SK-MEL-5 (cell line): ENCODE data around the gene SLC17A9. TPM values are rescaled to one million over a fixed set of nuclear protein-coding genes. Genes with fewer than 3 reads are reported as not detected.

Experiments
- DNase-seq: peaks from one replicate; pipeline ENCODE4 v3.0.0-alpha.2; 2016; ENCODE audit warnings: low read depth, low spot score
- in situ Hi-C: cut with HindIII; loops from 2 replicates; pipeline ENCODE4 v1.10.0; 2016; ENCODE audit warnings: low sequenced_read_pairs, high pct_unique_total_duplicates, low pct_unique_long_range_greater_than_20kb
- polyA plus RNA-seq, 2 experiments: library from polyadenylated mRNA; depleted of rRNA; stranded (reverse); fragments of >200 nt; gene quantifications; 2 replicates each; pipeline ENCODE4 v1.2.3, GENCODE V29; 2015
- total RNA-seq: library from RNA; depleted of rRNA; stranded (reverse); fragments of >200 nt; shearing (Covaris generic); gene quantifications from 2 replicates; pipeline ENCODE4 v1.2.3, GENCODE V29; 2014; rRNA removed

The SLC17A9 gene
- not detected in 2 replicates for total RNA-seq
- polyA plus RNA-seq (2015; cell fraction: cytosol; rRNA removed), result not detected in 2 replicates
- polyA plus RNA-seq (2015; cell fraction: nucleus; rRNA removed), result not detected in 2 replicates

GRCh38 chr20:62952373-62952967, at the start of gene SLC17A9:
Gene SLC17A9, plus strand, starts transcription at chr20:62952709. Its CDS starts 122 bp downstream, at chr20:62952831.
- in situ Hi-C loops, result no loop called here
- DNase-seq, result no peak

GRCh38 chr20:62902926-62903615, 49.4 kb upstream of the SLC17A9 start:
- no peak for DNase-seq
- in situ Hi-C loops, result no loop called here

GRCh38 chr20:62905536-62906117, 46.9 kb upstream of the SLC17A9 start:
- in situ Hi-C loops, result no loop called here
- no peak for DNase-seq

- no peak for DNase-seq
- in situ Hi-C loops, result no loop called here
These were observed 46.3 kb upstream of the SLC17A9 start for GRCh38 chr20:62906209-62906608.

GRCh38 chr20:62906647-62907375, 45.7 kb upstream of the SLC17A9 start:
- DNase-seq, result no peak
- in situ Hi-C loops, result no loop called here

- in situ Hi-C loops, result no loop called here
- peak; percentile 42 for DNase-seq
These were observed 44.9 kb upstream of the SLC17A9 start for GRCh38 chr20:62907384-62908317.

- no peak for DNase-seq
- in situ Hi-C loops, result no loop called here
These were observed 43.3 kb upstream of the SLC17A9 start for GRCh38 chr20:62908971-62909791.

- DNase-seq, result no peak
These were observed 42.2 kb upstream of the SLC17A9 start for GRCh38 chr20:62910217-62910766.

GRCh38 chr20:62910777-62911497, 41.6 kb upstream of the SLC17A9 start:
- no peak for DNase-seq
- in situ Hi-C loops, result no loop called here

More at GRCh38 chr20:62910217-62910766, 42.2 kb upstream of the SLC17A9 start:
- in situ Hi-C loops, result no loop called here

GRCh38 chr20:62911701-62912280, 40.7 kb upstream of the SLC17A9 start:
- no peak for DNase-seq
- in situ Hi-C loops, result no loop called here

- in situ Hi-C loops, result no loop called here
These were observed 39.4 kb upstream of the SLC17A9 start for GRCh38 chr20:62913043-62913630.

GRCh38 chr20:62914436-62914835, 38.1 kb upstream of the SLC17A9 start:
- in situ Hi-C loops, result no loop called here
- no peak for DNase-seq

More at GRCh38 chr20:62913043-62913630, 39.4 kb upstream of the SLC17A9 start:
- no peak for DNase-seq

GRCh38 chr20:62914970-62915457, 37.5 kb upstream of the SLC17A9 start:
- in situ Hi-C loops, result no loop called here
- DNase-seq, result peak; percentile 61

- in situ Hi-C loops, result no loop called here
- no peak for DNase-seq
These were observed 35.6 kb upstream of the SLC17A9 start for GRCh38 chr20:62916703-62917476.
